GM21576 (cell line): Measurements from ENCODE around the gene CRTAC1.
"Not testable (repeated sequence)": the region's sequence is repeated elsewhere in the genome, so short reads cannot be mapped to it uniquely, and the experiment has no call there.

Experiments used
- ATAC-seq: cut with Tn5 transposase; IDR thresholded peaks from one replicate; pipeline ENCODE4 v1.9.1; 2021; ENCODE audit warnings: mild to moderate bottlenecking, moderate library complexity; ENCODE audit not compliant: unreplicated experiment

The CRTAC1 gene

GRCh38 chr10:97849103-97849686, 181.2 kb downstream of the CRTAC1 start:
- ATAC-seq, result no peak

DNA sequence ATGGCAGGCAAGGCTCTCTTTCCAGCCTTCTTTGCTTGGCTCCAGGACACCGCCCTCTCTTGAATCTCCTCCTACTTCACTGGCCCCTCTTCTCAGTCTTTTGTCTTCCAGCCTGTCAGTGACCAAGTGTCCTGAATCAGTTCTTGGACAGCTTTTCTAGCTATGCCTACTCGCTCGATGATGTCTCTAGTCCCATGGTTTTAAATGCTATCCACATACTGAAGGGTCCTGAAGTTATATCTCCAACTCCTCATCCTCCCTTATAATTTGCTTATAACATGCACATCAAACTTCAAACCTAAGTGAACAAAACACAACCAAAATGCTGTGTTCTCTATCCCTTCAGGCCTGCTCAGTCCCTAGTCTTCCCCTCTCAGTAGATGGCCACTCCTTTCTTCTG, 185.7 kb downstream of the CRTAC1 start:
- no peak for ATAC-seq

DNA sequence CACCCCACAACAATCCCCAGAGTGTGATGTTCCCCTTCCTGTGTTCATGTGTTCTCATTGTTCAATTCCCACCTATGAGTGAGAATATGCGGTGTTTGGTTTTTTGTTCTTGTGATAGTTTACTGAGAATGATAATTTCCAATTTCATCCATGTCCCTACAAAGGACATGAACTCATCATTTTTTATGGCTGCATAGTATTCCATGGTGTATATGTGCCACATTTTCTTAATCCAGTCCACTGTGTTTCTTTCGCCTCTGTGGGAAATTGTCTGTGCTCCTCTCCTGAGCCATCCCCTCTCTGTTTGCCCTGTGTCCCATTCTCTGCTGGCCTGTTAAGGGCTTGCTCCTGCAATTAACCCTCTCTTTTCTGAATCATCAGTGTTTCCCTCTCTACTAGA, 186.4 kb downstream of the CRTAC1 start:
- not testable (repeated sequence) for ATAC-seq

GRCh38 chr10:97843281-97843671, 187.1 kb downstream of the CRTAC1 start:
- no peak for ATAC-seq

DNA sequence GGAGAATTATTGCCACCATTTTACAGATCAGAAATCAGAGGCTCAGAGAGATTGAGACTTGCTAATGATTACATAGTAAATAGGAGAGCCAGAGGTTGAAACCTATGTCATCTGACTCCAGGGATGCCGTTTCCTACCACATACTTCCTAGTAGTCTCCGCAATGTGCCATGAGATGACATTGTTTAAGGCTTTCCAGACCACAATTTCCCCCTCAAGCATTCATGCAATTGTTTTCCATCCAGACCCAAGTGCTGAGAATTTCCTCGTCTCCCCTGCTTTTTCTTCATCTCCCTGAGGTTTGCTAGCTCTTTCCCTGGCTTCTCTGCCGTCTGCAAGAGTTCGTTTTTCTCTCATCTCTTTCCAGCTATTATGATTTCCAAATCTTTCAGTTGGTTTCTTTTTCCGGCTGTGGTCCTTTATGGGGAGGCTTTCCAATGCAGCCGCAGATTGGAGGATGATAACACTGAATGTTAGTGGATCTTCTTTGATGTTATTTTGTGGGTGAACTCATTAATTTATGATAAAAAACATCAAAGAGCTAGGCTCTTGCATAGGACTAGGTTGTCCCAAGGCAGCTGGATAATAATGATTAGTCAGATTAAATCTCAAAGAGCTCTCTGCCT, 187.7 kb downstream of the CRTAC1 start:
- no peak for ATAC-seq

DNA sequence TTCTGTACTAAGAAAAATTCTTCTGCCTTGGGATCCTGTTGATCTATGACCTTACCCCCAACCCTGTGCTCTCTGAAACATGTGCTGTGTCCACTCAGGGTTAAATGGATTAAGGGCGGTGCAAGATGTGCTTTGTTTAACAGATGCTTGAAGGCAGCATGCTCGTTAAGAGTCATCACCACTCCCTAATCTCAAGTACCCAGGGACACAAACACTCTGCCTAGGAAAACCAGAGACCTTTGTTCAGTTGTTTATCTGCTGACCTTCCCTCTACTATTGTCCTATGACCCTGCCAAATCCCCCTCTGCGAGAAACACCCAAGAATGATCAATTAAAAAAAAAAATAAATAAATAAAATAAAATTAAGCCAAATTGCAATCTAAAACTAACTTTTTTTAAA, 188.3 kb downstream of the CRTAC1 start:
- not testable (repeated sequence) for ATAC-seq

GRCh38 chr10:97841166-97841565, 189.3 kb downstream of the CRTAC1 start:
- ATAC-seq, result not testable (repeated sequence)

GRCh38 chr10:97838091-97838490, 192.3 kb downstream of the CRTAC1 start:
- ATAC-seq, result no peak

GRCh38 chr10:97836446-97836845, 194.0 kb downstream of the CRTAC1 start:
- no peak for ATAC-seq

DNA sequence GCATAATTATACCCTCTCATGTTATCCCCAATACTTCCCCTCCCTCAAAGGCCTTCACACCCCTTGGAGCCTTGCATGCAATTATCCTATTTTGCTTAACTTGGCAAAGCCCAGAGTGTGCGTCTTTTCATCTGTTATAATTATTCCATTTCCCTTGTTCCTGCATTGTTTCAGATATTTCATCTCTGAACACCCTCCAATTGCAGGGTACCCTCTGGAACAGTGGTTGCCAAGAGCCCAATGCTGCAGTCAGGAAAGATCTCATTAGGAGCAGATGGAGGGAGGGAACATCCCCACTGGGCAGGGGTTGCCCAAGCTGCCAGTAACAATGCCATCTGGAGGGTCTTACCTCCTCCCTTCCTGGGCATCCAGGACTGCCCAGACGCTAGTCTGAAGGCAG, 199.2 kb downstream of the CRTAC1 start:
- no peak for ATAC-seq

GRCh38 chr10:97830064-97830463, 200.4 kb downstream of the CRTAC1 start:
- ATAC-seq, result no peak

GRCh38 chr10:97828721-97829120, 201.7 kb downstream of the CRTAC1 start:
- ATAC-seq, result no peak

DNA sequence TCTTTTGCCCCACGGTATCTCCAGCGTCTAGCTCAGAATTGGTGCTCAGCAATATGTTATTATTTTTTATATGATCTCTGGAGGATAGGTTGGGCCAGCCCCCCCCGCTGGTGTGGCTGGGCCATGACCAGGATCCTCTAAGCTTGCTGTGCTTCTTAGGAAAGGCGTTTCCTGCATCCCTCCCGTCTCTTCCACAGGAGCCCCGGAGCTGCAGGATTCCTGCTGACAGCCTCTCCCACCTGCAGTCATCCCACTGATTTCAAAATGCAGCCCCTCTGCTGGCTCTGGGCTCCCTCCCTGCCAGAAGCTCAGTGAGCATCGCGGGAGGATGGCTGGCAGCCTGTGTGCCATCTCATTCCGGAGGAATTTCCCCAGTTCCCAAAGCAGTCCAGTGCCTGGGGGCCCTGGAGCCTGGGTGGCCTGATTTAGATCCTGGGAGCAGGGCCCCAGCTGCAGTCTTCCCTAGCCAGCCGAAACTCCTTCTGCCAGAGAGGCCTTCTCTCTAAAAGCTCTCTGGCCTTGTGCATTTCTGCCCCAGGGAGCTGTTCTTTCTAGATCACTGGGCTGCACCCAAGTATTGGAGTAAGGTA, 202.6 kb downstream of the CRTAC1 start:
- no peak for ATAC-seq

DNA sequence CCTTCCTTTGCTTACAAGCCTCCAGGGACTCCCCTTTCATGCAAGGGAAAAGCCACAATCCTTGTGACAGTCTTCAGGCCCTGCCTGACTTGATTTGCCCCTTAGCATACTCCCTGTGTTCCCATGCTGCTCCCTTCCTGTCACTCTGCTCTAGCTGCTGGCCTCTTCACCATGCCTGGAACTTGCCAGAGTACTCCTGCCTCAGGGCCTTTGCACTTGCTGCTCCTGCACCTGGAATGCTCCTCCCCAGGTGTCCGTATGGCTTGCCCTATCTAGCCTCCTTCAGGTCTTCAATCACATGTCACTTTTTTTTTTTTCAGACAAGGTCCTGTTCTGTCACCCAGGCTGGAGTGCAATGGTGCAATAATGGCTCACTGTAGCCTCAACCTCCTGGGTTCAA, 203.5 kb downstream of the CRTAC1 start:
- no peak for ATAC-seq

- ATAC-seq, result no peak
These were observed 205.2 kb downstream of the CRTAC1 start for GRCh38 chr10:97825020-97825760.

- no peak for ATAC-seq
These were observed 206.7 kb downstream of the CRTAC1 start for GRCh38 chr10:97823734-97824133.

DNA sequence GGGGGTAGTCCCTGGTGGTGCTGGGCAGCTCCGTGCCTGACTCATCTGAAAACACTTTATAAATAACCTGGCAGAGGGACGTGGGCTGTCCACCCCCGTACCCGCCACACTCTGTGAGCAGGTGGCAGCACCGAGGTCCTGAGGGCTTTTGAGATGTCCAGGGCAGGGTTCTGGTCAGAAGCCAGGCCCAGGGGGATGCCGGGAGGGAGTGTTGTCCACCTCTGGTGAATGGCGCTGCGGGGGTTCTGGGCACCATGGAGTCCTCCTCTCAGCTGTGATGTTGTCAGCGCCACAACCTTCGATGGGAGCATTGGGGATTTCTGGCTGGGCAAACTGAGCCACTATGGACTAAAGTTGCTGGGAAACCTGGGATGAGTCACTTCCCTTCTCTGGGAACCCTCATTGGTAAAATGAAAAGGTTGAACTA, 208.1 kb downstream of the CRTAC1 start:
- no peak for ATAC-seq

DNA sequence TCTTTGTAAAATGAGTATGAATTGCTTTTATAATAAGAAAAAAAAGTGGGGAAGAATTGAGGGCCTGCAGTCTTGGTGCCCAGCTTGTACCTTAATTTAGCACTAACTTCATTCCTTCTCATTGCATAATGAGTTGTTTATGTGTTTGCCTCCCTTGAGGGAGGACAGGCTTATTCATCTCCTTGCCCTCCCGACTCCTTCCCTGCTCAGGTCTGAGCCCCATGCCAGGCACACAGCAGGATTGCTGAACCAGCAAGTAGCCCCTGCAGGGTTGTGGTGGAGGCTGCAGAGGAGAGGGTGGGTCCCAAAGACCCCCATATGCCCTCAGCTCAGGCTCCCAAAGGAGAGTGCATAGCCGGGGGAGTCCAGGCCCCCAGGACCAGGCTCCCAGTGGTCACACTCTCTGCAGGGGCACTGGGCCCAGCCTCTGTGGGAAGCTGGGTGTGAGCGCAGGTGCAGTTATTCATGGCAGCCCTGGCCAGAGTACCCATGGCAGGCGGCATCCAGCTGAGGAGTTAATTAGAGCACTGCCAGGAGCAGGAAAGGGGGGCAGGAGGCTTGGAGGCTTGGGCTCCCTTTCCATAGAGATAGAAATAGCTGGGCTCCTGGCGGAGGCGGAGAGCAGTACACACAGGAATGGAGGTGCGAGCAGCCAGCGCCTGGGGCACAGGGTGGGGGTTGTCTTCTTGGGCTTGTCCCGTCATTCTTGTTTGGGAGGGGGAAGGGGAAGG, 208.9 kb downstream of the CRTAC1 start:
- ATAC-seq, result no peak

DNA sequence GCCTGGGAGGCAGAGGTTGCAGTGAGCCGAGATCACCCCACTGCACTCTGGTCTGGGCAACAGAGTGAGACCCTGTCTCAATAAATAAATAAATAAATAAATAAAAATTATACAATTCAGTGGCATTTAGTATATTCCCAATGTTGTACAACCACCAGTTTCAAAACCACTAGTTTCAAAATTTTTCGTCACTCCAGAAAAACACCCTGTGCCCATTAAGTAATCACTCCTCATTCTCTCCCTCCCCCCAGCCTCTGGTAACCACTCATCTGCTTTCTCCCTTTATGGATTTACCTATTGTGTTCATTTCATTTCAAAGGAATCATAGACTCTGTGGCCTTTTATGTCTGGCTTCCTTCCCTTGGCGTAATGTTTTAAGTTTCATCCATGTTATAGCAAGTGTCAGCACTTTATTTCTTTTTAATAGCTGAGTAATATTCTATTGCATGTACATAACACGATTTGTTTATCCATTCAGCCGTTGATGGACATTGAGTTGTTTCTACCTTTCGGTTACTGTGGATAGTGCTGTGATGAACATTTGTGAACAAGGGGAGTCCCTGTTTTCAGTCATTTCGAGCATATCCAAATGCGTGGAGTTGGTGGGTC, 210.2 kb downstream of the CRTAC1 start:
- no peak for ATAC-seq

DNA sequence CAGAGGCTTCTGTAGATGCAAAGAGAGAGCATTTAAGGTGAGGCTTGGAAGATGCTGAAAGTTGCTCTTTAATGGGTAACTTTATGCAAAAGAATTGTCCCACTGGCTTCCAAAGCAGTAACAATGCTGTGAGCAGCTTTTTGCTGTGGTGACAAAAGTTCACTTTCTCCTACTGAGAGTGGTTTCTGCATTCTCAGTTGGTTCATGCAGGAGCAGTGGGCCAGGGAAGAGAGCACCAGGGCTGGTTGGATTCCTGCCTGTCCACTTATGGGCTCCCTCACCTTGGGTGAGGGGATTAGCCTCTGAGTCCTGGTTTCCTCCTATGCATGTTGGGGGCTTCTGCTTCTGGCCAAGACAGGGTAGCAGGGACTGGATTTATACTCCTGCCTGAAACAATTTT, 211.8 kb downstream of the CRTAC1 start:
- ATAC-seq, result no peak

DNA sequence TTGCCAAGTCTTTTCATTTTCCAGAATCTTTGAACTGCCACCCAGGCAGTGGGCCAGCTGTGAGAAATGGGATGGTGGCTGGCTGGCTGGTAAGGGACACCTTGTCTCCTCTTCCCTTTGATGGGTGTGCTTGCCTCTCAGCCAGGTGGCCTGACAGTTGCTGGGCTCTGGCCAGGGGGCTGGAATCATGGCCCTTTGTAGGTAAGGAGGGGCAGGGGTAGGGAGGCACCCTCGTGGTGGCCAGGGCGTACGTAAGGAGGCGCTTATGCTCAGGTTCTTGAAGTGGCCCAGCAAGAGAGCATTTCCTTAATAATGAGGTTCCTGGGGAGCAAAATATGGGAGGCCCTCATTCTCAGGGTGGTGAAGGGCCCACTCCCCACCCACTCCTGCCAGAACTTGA, 213.8 kb downstream of the CRTAC1 start:
- no peak for ATAC-seq
